Hematopoietic multipotent progenitor cell (in vitro differentiated cells): ENCODE measurements around the gene OR1E1. TPM values are rescaled to one million over a fixed set of nuclear protein-coding genes. Genes with fewer than 3 reads are reported as not detected.

Source experiments
- small RNA-seq: library from RNA; depleted of rRNA; stranded (forward); fragments of <200 nt; gene quantifications from one replicate; pipeline ENCODE3, GENCODE V24; 2012
- total RNA-seq: library from RNA; depleted of rRNA; stranded (reverse); fragments of >200 nt; gene quantifications from one replicate; pipeline ENCODE4 v1.2.3, GENCODE V29; 2012

The OR1E1 gene
- total RNA-seq, 1 donor: not detected

Small RNA genes within 50 kb of the gene (small RNA-seq; reads per million reads assigned to genes)
- gene OR1AC1P: not detected

Other genes with a start within 250 kb of the OR1E1 start
- not detected for gene OR1A2, start 200.9 kb downstream of the OR1E1 start, total RNA-seq
- gene OR1A1, start 190.7 kb downstream of the OR1E1 start, total RNA-seq: not detected
- gene OR3A1, start 100.0 kb downstream of the OR1E1 start, total RNA-seq: 3.0 TPM
- 12.7 TPM for gene OR3A2, start 12.1 kb downstream of the OR1E1 start, total RNA-seq
- gene OR3A3, start 13.0 kb upstream of the OR1E1 start, total RNA-seq: under 0.01 TPM
- gene OR1E2, start 35.4 kb upstream of the OR1E1 start, total RNA-seq: not detected
- gene SPATA22, start 73.4 kb upstream of the OR1E1 start, total RNA-seq: 0.27 TPM
- not detected for gene ASPA, start 77.6 kb upstream of the OR1E1 start, total RNA-seq
- under 0.01 TPM for gene TRPV3, start 159.4 kb upstream of the OR1E1 start, total RNA-seq
- gene TRPV1, start 211.0 kb upstream of the OR1E1 start, total RNA-seq: 3.8 TPM
- gene SHPK, start 237.8 kb upstream of the OR1E1 start, total RNA-seq: 16.4 TPM
- 19.1 TPM for gene CTNS, start 238.3 kb upstream of the OR1E1 start, total RNA-seq